ENCODE measurements around the gene IFT52. TPM values are rescaled to one million over a fixed set of nuclear protein-coding genes. Genes with fewer than 3 reads are reported as not detected.

The IFT52 gene
- total and polyA plus RNA-seq, 2 of the 8 experiments (the other 6 are each of a cell fraction or from before 2014, with no cell fraction given): 35.6 to 40.4 TPM

DNA sequence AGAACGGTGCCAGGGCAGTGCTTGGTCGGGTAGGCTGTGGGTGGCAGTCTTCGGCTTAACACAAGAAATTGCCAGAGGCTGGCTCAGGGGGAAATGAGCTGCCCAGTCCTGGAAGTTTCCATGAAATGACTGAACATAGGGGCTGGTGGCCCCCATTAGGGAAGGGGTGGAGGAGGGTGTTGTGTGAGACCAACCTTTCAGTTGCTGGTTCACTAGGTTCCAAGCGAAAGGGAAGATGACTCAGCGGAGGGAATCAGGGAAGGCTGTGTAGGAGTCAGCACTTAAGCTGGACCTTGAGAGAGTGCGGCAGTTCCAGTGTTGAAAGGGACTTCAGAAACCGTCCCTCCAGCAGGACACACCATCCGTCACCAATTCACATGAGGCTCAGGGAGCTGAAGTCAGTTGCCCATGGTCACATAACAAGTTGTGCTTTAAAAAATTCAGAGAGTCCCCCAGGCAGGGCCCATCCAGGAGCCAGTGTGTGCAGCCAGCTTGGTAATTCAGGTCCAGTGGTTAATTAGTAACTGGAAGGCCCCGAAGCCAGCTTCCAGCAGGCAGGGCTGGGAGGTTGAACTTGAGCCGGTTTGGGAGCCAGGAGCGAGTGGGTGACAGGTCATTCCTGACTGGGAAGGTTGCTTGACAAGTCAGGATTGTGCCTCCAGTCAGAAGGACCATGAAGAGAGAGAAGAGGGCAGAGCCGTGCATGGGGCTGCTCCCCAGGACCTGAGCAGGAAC lies 32.2 kb upstream of the IFT52 start, which contains the start of gene SGK2:
Gene SGK2, plus strand, starts transcription at position 616 of the 735 bp plus-strand sequence. CDS start 7,469 bp downstream, outside the sequence.
- WGBS, 2 experiments (ENCODE audit: extremely low coverage in 1 of 2, insufficient coverage in 1 of 2, insufficient read length in 1 of 2, insufficient replicate concordance in 2 of 2, low coverage in 1 of 2, low lambda C conversion rate in 2 of 2, missing lambda C conversion rate in 1 of 2): 85% methylated on average over 12 of the region's 12 CpGs; no CpG with 5 or more reads in 1 of the 2 experiments
- CTCF ChIA-PET (ENCODE audit: partially characterized antibody): interaction anchor here (1.2 to 2.1 kb wide), 4 partner anchors 12 to 134 kb away, joined by 4 to 9 read pairs (median 6); no protein-coding TSS in a partner anchor
- TF ChIP-seq MAFK (IDR thresholded peaks at IDR 0.05; ENCODE audit: low read depth, low read length): peak; percentile 12; the same call in 1 of the 2 replicates
- TF ChIP-seq JUND (IDR thresholded peaks at IDR 0.05; ENCODE audit: low read length): no peak
- TF ChIP-seq, protein P1, sequence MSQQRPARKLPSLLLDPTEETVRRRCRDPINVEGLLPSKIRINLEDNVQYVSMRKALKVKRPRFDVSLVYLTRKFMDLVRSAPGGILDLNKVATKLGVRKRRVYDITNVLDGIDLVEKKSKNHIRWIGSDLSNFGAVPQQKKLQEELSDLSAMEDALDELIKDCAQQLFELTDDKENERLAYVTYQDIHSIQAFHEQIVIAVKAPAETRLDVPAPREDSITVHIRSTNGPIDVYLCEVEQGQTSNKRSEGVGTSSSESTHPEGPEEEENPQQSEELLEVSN (IDR thresholded peaks at IDR 0.05): no peak
- no peak for TF ChIP-seq SUZ12 (IDR thresholded peaks at IDR 0.05; ENCODE audit: low read length)
- TF ChIP-seq BACH1 (IDR thresholded peaks at IDR 0.05; ENCODE audit: low read length): peak; percentile 68
- TF ChIP-seq, protein P2, sequence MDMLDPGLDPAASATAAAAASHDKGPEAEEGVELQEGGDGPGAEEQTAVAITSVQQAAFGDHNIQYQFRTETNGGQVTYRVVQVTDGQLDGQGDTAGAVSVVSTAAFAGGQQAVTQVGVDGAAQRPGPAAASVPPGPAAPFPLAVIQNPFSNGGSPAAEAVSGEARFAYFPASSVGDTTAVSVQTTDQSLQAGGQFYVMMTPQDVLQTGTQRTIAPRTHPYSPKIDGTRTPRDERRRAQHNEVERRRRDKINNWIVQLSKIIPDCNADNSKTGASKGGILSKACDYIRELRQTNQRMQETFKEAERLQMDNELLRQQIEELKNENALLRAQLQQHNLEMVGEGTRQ (IDR thresholded peaks at IDR 0.05; ENCODE audit: low read length): no peak

More for the DNA sequence above, 32.2 kb upstream of the IFT52 start, which contains the start of gene SGK2:
- no peak within 1 kb of the TSS for H2AFZ ChIP-seq (ENCODE audit: low read length)
- no peak within 1 kb of the TSS for H3K56ac ChIP-seq (replicated peaks; ENCODE audit: insufficient read length, low read depth, low read length)
- no peaks in the 10 kb centered on the region for H3K79me2 ChIP-seq (ENCODE audit: control insufficient read depth in 1 of 2, insufficient read depth in 2 of 2, low read length in 2 of 2)
- H2AK5ac ChIP-seq (ENCODE audit: low read depth, low read length): no peak within 1 kb of the TSS
- H3K4me1 ChIP-seq (replicated peaks in 1 of 4; ENCODE audit: control insufficient read depth in 3 of 4, insufficient read depth in 4 of 4, low read length in 3 of 4): no peaks in the 10 kb centered on the region
- H3K14ac ChIP-seq (ENCODE audit: insufficient read length): no peak within 1 kb of the TSS
- H2BK120ac ChIP-seq (replicated peaks; ENCODE audit: low read depth, low read length): no peak within 1 kb of the TSS
- no peak within 1 kb of the TSS for H3K4ac ChIP-seq (replicated peaks; ENCODE audit: insufficient read length, low read depth, low read length)
- FAIRE-seq (no peak), DNase-seq (ENCODE audit: low read depth in 1 of 2, low spot score in 2 of 2) (no peak)
- no peak within 1 kb of the TSS for H4K91ac ChIP-seq (replicated peaks; ENCODE audit: insufficient read length, low read length)
- H3K4me3 ChIP-seq (ENCODE audit: extremely low read depth in 1 of 4, insufficient read depth in 2 of 4, low read depth in 3 of 4, low read length in 4 of 4): no peak within 1 kb of the TSS
- H2BK12ac ChIP-seq (ENCODE audit: low read depth, low read length): 0 out of 2 replicates have a peak within 1 kb of the TSS, but pooled peaks have one; percentile 27
- H2BK15ac ChIP-seq (ENCODE audit: low read length): no peak within 1 kb of the TSS
- POLR2A ChIA-PET (ENCODE audit: partially characterized antibody): interaction anchor here (1.0 to 1.5 kb wide), 3 partner anchors 9 to 101 kb away, joined by 3 to 6 read pairs (median 4); partner anchors contain the start of gene SRSF6
- no peak within 1 kb of the TSS for H3K9ac ChIP-seq (replicated peaks in 1 of 4; ENCODE audit: extremely low read depth in 1 of 4, low read depth in 3 of 4, low read length in 3 of 4)
- no peak within 1 kb of the TSS for H4K5ac ChIP-seq (ENCODE audit: insufficient read length, low read depth, low read length)
- peak within 1 kb of the TSS; percentile 28; the same call in 1 of the 2 replicates for H4K8ac ChIP-seq (ENCODE audit: extremely low read depth, insufficient read depth, low read length)
- H3K23me2 ChIP-seq (ENCODE audit: low read depth, low read length): peaks cover 2% of the 10 kb centered on the region; the same call in 1 of the 2 replicates
- no peaks in the 10 kb centered on the region for H3K36me3 ChIP-seq (ENCODE audit: control insufficient read depth in 2 of 4, insufficient read depth in 4 of 4, low read length in 3 of 4)
- no peaks in the 10 kb centered on the region for H3K79me1 ChIP-seq (ENCODE audit: low read depth, low read length)
- H3K27me3 ChIP-seq (replicated peaks in 1 of 4; ENCODE audit: control insufficient read depth in 3 of 4, extremely low read depth in 1 of 4, insufficient read depth in 3 of 4, low read length in 3 of 4): no peaks in the 10 kb centered on the region
- no peak within 1 kb of the TSS for H2BK20ac ChIP-seq (ENCODE audit: low read length)
- H3K27ac ChIP-seq (ENCODE audit: low read depth, low read length): no peak within 1 kb of the TSS
- H3K4me2 ChIP-seq (ENCODE audit: insufficient read depth in 1 of 2, low read depth in 2 of 2, low read length in 2 of 2): no peak within 1 kb of the TSS
- H2BK5ac ChIP-seq (ENCODE audit: low read depth, low read length): 0 out of 2 replicates have a peak within 1 kb of the TSS, but pooled peaks have one; percentile 24
- no peak within 1 kb of the TSS; the same call in 1 of the 2 replicates for H3K18ac ChIP-seq (ENCODE audit: extremely low read depth, low read length)
- no peaks in the 10 kb centered on the region for H3K9me3 ChIP-seq (ENCODE audit: insufficient read depth in 2 of 2, low read depth in 1 of 2, low read length in 1 of 2)
- H3K23ac ChIP-seq (ENCODE audit: insufficient read length): no peak within 1 kb of the TSS
- no peaks in the 10 kb centered on the region for H4K20me1 ChIP-seq (replicated peaks in 1 of 2; ENCODE audit: control insufficient read depth in 1 of 2, insufficient read depth in 2 of 2, low read length in 2 of 2)

Measured in H1 (cell line).